WTC11 (cell line): ENCODE data around the gene AZIN2.

ENCODE experiments used
- AFF4 ChIP-seq: sonication (generic); formaldehyde crosslinking; IDR thresholded peaks from 2 replicates; pipeline ENCODE4 v1.8.1; 2023; ENCODE audit warnings: mild to moderate bottlenecking, missing genetic modification reagents, borderline replicate concordance
- CREM ChIP-seq: sonication (generic); formaldehyde crosslinking; IDR thresholded peaks from 2 replicates; pipeline ENCODE4 v1.8.1; 2022; ENCODE audit warnings: mild to moderate bottlenecking, missing genetic modification reagents, moderate library complexity
- SP1 ChIP-seq: sonication (generic); formaldehyde crosslinking; conservative IDR thresholded peaks from 2 replicates; pipeline ENCODE4 v1.8.1; 2022; ENCODE audit warnings: missing genetic modification reagents
- TF ChIP-seq, protein P1 (sequence below): sonication (generic); formaldehyde crosslinking; IDR thresholded peaks from 2 replicates; pipeline ENCODE4 v1.8.0; 2022; ENCODE audit warnings: mild to moderate bottlenecking, missing genetic modification reagents
- TF ChIP-seq, protein P2 (sequence below): sonication (generic); formaldehyde crosslinking; IDR thresholded peaks from 2 replicates; pipeline ENCODE4 v1.8.0; 2023; ENCODE audit warnings: missing genetic modification reagents
- TF ChIP-seq, protein P3 (sequence below): sonication (generic); formaldehyde crosslinking; IDR thresholded peaks from 2 replicates; pipeline ENCODE4 v1.8.1; 2023; ENCODE audit warnings: mild to moderate bottlenecking, moderate library complexity, missing genetic modification reagents
- TF ChIP-seq, protein P4 (sequence below): fragments of 200-600 bp; IDR thresholded peaks from 2 replicates; pipeline ENCODE4 v1.8.0; 2022; ENCODE audit warnings: antibody characterized with exemption

- TF ChIP-seq, protein P1, sequence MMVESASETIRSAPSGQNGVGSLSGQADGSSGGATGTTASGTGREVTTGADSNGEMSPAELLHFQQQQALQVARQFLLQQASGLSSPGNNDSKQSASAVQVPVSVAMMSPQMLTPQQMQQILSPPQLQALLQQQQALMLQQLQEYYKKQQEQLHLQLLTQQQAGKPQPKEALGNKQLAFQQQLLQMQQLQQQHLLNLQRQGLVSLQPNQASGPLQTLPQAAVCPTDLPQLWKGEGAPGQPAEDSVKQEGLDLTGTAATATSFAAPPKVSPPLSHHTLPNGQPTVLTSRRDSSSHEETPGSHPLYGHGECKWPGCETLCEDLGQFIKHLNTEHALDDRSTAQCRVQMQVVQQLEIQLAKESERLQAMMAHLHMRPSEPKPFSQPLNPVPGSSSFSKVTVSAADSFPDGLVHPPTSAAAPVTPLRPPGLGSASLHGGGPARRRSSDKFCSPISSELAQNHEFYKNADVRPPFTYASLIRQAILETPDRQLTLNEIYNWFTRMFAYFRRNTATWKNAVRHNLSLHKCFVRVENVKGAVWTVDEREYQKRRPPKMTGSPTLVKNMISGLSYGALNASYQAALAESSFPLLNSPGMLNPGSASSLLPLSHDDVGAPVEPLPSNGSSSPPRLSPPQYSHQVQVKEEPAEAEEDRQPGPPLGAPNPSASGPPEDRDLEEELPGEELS: no peak
- TF ChIP-seq, protein P2, sequence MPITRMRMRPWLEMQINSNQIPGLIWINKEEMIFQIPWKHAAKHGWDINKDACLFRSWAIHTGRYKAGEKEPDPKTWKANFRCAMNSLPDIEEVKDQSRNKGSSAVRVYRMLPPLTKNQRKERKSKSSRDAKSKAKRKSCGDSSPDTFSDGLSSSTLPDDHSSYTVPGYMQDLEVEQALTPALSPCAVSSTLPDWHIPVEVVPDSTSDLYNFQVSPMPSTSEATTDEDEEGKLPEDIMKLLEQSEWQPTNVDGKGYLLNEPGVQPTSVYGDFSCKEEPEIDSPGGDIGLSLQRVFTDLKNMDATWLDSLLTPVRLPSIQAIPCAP (CRISPR knock-in tag): no peak
- TF ChIP-seq AFF4 (CRISPR knock-in tag) (no peak), CREM (CRISPR knock-in tag) (no peak), SP1 (CRISPR knock-in tag) (no peak)
- TF ChIP-seq, protein P3, sequence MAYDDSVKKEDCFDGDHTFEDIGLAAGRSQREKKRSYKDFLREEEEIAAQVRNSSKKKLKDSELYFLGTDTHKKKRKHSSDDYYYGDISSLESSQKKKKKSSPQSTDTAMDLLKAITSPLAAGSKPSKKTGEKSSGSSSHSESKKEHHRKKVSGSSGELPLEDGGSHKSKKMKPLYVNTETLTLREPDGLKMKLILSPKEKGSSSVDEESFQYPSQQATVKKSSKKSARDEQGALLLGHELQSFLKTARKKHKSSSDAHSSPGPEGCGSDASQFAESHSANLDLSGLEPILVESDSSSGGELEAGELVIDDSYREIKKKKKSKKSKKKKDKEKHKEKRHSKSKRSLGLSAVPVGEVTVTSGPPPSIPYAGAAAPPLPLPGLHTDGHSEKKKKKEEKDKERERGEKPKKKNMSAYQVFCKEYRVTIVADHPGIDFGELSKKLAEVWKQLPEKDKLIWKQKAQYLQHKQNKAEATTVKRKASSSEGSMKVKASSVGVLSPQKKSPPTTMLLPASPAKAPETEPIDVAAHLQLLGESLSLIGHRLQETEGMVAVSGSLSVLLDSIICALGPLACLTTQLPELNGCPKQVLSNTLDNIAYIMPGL (CRISPR knock-in tag): no peak
- TF ChIP-seq, protein P4, sequence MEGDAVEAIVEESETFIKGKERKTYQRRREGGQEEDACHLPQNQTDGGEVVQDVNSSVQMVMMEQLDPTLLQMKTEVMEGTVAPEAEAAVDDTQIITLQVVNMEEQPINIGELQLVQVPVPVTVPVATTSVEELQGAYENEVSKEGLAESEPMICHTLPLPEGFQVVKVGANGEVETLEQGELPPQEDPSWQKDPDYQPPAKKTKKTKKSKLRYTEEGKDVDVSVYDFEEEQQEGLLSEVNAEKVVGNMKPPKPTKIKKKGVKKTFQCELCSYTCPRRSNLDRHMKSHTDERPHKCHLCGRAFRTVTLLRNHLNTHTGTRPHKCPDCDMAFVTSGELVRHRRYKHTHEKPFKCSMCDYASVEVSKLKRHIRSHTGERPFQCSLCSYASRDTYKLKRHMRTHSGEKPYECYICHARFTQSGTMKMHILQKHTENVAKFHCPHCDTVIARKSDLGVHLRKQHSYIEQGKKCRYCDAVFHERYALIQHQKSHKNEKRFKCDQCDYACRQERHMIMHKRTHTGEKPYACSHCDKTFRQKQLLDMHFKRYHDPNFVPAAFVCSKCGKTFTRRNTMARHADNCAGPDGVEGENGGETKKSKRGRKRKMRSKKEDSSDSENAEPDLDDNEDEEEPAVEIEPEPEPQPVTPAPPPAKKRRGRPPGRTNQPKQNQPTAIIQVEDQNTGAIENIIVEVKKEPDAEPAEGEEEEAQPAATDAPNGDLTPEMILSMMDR: no peak
These were observed 75.1 kb downstream of the AZIN2 start for GRCh38 chr1:33155877-33156538.
